HG03571 (cell line): ENCODE results near the gene CCDC38.
"Not testable (repeated sequence)": the region's sequence is repeated elsewhere in the genome, so short reads cannot be mapped to it uniquely, and the experiment has no call there.

Experiments
- ATAC-seq: cut with Tn5 transposase; IDR thresholded peaks from one replicate; pipeline ENCODE4 v1.9.1; 2021; ENCODE audit not compliant: unreplicated experiment

Gene CCDC38

GRCh38 chr12:95942524-95943329 lies at the start of gene CCDC38:
Gene CCDC38 (minus strand): TSS chr12:95942614. CDS start chr12:95936509, 6,105 bp downstream.
- peak; percentile 99 for ATAC-seq

GRCh38 chr12:95990136-95990535 lies 47.7 kb upstream of the CCDC38 start:
- no peak for ATAC-seq

- no peak for ATAC-seq
These were observed 47.2 kb upstream of the CCDC38 start for GRCh38 chr12:95989504-95990123.

GRCh38 chr12:95988506-95989275 lies 46.3 kb upstream of the CCDC38 start:
- ATAC-seq, result no peak

- no peak for ATAC-seq
These were observed 44.5 kb upstream of the CCDC38 start for GRCh38 chr12:95986635-95987570.

- no peak for ATAC-seq
These were observed 42.3 kb upstream of the CCDC38 start for GRCh38 chr12:95984682-95985081.

- no peak for ATAC-seq
These were observed 40.2 kb upstream of the CCDC38 start for GRCh38 chr12:95982602-95983001.

- ATAC-seq, result no peak
These were observed 38.0 kb upstream of the CCDC38 start for GRCh38 chr12:95980437-95980836.

- ATAC-seq, result no peak
These were observed 36.4 kb upstream of the CCDC38 start for GRCh38 chr12:95978774-95979173.

- no peak for ATAC-seq
These were observed 35.9 kb upstream of the CCDC38 start for GRCh38 chr12:95978351-95978750.

GRCh38 chr12:95977764-95978305 lies 35.4 kb upstream of the CCDC38 start:
- ATAC-seq, result no peak

GRCh38 chr12:95976416-95976832 lies 34.0 kb upstream of the CCDC38 start:
- no peak for ATAC-seq

- no peak for ATAC-seq
These were observed 33.1 kb upstream of the CCDC38 start for GRCh38 chr12:95975491-95975890.

- ATAC-seq, result no peak
These were observed 31.9 kb upstream of the CCDC38 start for GRCh38 chr12:95974358-95974757.

- no peak for ATAC-seq
These were observed 30.5 kb upstream of the CCDC38 start for GRCh38 chr12:95972832-95973456.

GRCh38 chr12:95970905-95971304 lies 28.5 kb upstream of the CCDC38 start:
- no peak for ATAC-seq

- ATAC-seq, result not testable (repeated sequence)
These were observed 26.7 kb upstream of the CCDC38 start for GRCh38 chr12:95969116-95969515.

GRCh38 chr12:95967301-95967700 lies 24.9 kb upstream of the CCDC38 start:
- no peak for ATAC-seq

- ATAC-seq, result no peak
These were observed 24.0 kb upstream of the CCDC38 start for GRCh38 chr12:95966287-95966870.
